Sigmoid colon (tissue), 7 donors: Measurements from ENCODE around the gene KCND3. TPM values are rescaled to one million over a fixed set of nuclear protein-coding genes. Genes with fewer than 3 reads are reported as not detected.

Source experiments
- DNase-seq: peaks from one replicate; pipeline ENCODE4 v3.0.0-alpha.2; 2019
- H3K27ac ChIP-seq, 4 donors: fragments of 200-600 bp; sonication (generic); one replicate each; pipeline ENCODE4 v1.5.1; 2016 to 2019; ENCODE audit warnings: mild to moderate bottlenecking in 1 of 4
- H3K27me3 ChIP-seq, 3 donors: fragments of 200-600 bp; sonication (generic); one replicate each; pipeline ENCODE4 v1.5.1; 2019; ENCODE audit warnings: mild to moderate bottlenecking in 1 of 3
- H3K36me3 ChIP-seq, 4 donors: fragments of 200-600 bp; sonication (generic); one replicate each; pipeline ENCODE4 v1.5.1; 2016 to 2019
- H3K4me1 ChIP-seq, 4 donors: fragments of 200-600 bp; sonication (generic); one replicate each; pipeline ENCODE4 v1.5.1; 2017 to 2019
- H3K4me3 ChIP-seq, 4 donors: fragments of 200-600 bp; sonication (generic); one replicate each; pipeline ENCODE4 v1.5.1; 2017 to 2019; ENCODE audit warnings: mild to moderate bottlenecking in 2 of 4, moderate library complexity in 1 of 4
- H3K9me3 ChIP-seq, 4 donors: fragments of 200-600 bp in 3 of 4; sonication (generic) in 3 of 4; one replicate each; pipeline versions ENCODE4 v1.5.1 to v1.6.1; 2013 to 2019
- CTCF ChIP-seq, 4 experiments: fragments of 450-650 bp in 3 of 4; fragments of 200-600 bp in 1 of 4; IDR thresholded peaks; one replicate each; pipeline ENCODE4 v1.5.1; 2016 to 2019; ENCODE audit warnings: antibody characterized with exemption in 4 of 4, mild to moderate bottlenecking in 3 of 4, moderate library complexity in 2 of 4
- EP300 ChIP-seq, 4 donors: sonication (generic); formaldehyde crosslinking; IDR thresholded peaks; one replicate each; pipeline ENCODE4 v1.6.1; 2017; ENCODE audit warnings: antibody characterized with exemption in 4 of 4
- POLR2A ChIP-seq, 2 donors: fragments of 450-650 bp; IDR thresholded peaks; one replicate each; pipeline ENCODE4 v1.6.1; 2016; ENCODE audit warnings: antibody characterized with exemption in 2 of 2, mild to moderate bottlenecking in 2 of 2, moderate library complexity in 2 of 2
- POLR2AphosphoS5 ChIP-seq, 4 donors: sonication (generic); formaldehyde crosslinking; IDR thresholded peaks; one replicate each; pipeline ENCODE4 v1.6.1; 2017; ENCODE audit warnings: antibody characterized with exemption in 4 of 4
- WGBS, 2 donors: extraction: QIAGEN DNeasy Blood & Tissue Kit; methylation state at CpG; one replicate each; pipeline ENCODE4 v1.1.7; 2013; 5-methylcytosine and 5-hydroxymethylcytosine counted together
- intact Hi-C: fragments of 100-400 bp; cut with DNase I; formaldehyde crosslinking; loops from one replicate; pipeline ENCODE4 v1.15.1; 2023
- polyA plus RNA-seq, 3 donors: library from polyadenylated mRNA; stranded (reverse); fragments of 200-250 nt; gene quantifications; one replicate each; pipeline ENCODE4 v1.2.3, GENCODE V29; 2013
- total RNA-seq, 4 donors: library from RNA; depleted of rRNA; stranded (reverse); fragments of >200 nt; gene quantifications; one replicate each; pipeline ENCODE4 v1.1.0, GENCODE V29; 2016
- donor health status: healthy with polysubstance abuse.
- donor health status: Bipolar disorder and iron deficiency.
- donor health status: healthy.

Gene KCND3
- total and polyA plus RNA-seq, 7 donors: 0.23 to 18.3 (median 5.9) TPM

- WGBS, 2 donors: 69 to 82% methylated on average over 1 of the region's 1 CpG
- no peak for TF ChIP-seq POLR2AphosphoS5 (IDR thresholded peaks at IDR 0.05)
- no peak for TF ChIP-seq POLR2A (IDR thresholded peaks at IDR 0.05)
- no peak for TF ChIP-seq EP300 (IDR thresholded peaks at IDR 0.05)
- no peak for TF ChIP-seq CTCF (IDR thresholded peaks at IDR 0.05)
Observed at GRCh38 chr1:112012823-112013222, 23.4 kb upstream of the KCND3 start.

GRCh38 chr1:112011202-112011601 lies 21.7 kb upstream of the KCND3 start:
- Histone ChIP-seq H3K36me3 (no peaks in the 10 kb centered on the region), H3K4me3 (no peak overlapping the region), H3K27ac (no peak overlapping the region), H3K27me3 (no peaks in the 10 kb centered on the region), H3K4me1 (peaks cover 0 to 28% (median 12%) of the 10 kb centered on the region in 4 donors), H3K9me3 (no peaks in the 10 kb centered on the region)
- TF ChIP-seq POLR2A (IDR thresholded peaks at IDR 0.05) (no peak), POLR2AphosphoS5 (IDR thresholded peaks at IDR 0.05) (peak in 1 of 4 donors; percentile 18)
- DNase-seq: peak; percentile 76
- intact Hi-C loops: no loop called here
- 58 to 69% methylated on average over 3 of the region's 3 CpGs for WGBS, 2 donors

More at GRCh38 chr1:112012823-112013222, 23.4 kb upstream of the KCND3 start:
- no peaks in the 10 kb centered on the region for H3K36me3 ChIP-seq
- no peak overlapping the region for H3K4me3 ChIP-seq
- H3K27me3 ChIP-seq: no peaks in the 10 kb centered on the region
- intact Hi-C loops: no loop called here
- no peaks in the 10 kb centered on the region for H3K9me3 ChIP-seq
- DNase-seq: no peak
- H3K4me1 ChIP-seq: peaks cover 0 to 12% (median 9%) of the 10 kb centered on the region in 4 donors
- no peak overlapping the region for H3K27ac ChIP-seq

GRCh38 chr1:112007169-112007568 lies 17.7 kb upstream of the KCND3 start:
- Histone ChIP-seq H3K27ac (no peak overlapping the region), H3K27me3 (no peaks in the 10 kb centered on the region), H3K4me1 (peaks cover 0 to 29% (median 13%) of the 10 kb centered on the region in 4 donors), H3K9me3 (no peaks in the 10 kb centered on the region), H3K36me3 (no peaks in the 10 kb centered on the region), H3K4me3 (no peak overlapping the region)
- intact Hi-C loops: no loop called here
- WGBS, 2 donors: 75 to 78% methylated on average over 2 of the region's 2 CpGs
- no peak for DNase-seq
- TF ChIP-seq CTCF (IDR thresholded peaks at IDR 0.05) (no peak), POLR2A (IDR thresholded peaks at IDR 0.05) (no peak), POLR2AphosphoS5 (IDR thresholded peaks at IDR 0.05) (no peak)

- peaks cover 0 to 25% (median 10%) of the 10 kb centered on the region in 4 donors for H3K4me1 ChIP-seq
- no peak overlapping the region for H3K4me3 ChIP-seq
- H3K27ac ChIP-seq: no peak overlapping the region
- no peaks in the 10 kb centered on the region for H3K27me3 ChIP-seq
- TF ChIP-seq POLR2AphosphoS5 (IDR thresholded peaks at IDR 0.05) (no peak), CTCF (IDR thresholded peaks at IDR 0.05) (no peak), POLR2A (IDR thresholded peaks at IDR 0.05) (no peak), EP300 (IDR thresholded peaks at IDR 0.05) (no peak)
- 58 to 73% methylated on average over 7 of the region's 7 CpGs for WGBS, 2 donors
- intact Hi-C loops: no loop called here
- H3K9me3 ChIP-seq: no peaks in the 10 kb centered on the region
- no peak for DNase-seq
- no peaks in the 10 kb centered on the region for H3K36me3 ChIP-seq
Observed at GRCh38 chr1:112006416-112007025, 17.1 kb upstream of the KCND3 start.

GRCh38 chr1:112004076-112004475 lies 14.6 kb upstream of the KCND3 start:
- intact Hi-C loops: no loop called here

More at GRCh38 chr1:112004076-112004475, 14.6 kb upstream of the KCND3 start:
- no peak for DNase-seq
- Histone ChIP-seq H3K4me1 (peaks cover 0 to 17% (median 4%) of the 10 kb centered on the region in 4 donors), H3K36me3 (no peaks in the 10 kb centered on the region), H3K27me3 (no peaks in the 10 kb centered on the region), H3K4me3 (no peak overlapping the region), H3K27ac (no peak overlapping the region), H3K9me3 (no peaks in the 10 kb centered on the region)
- TF ChIP-seq CTCF (IDR thresholded peaks at IDR 0.05) (no peak), EP300 (IDR thresholded peaks at IDR 0.05) (no peak), POLR2A (IDR thresholded peaks at IDR 0.05) (no peak), POLR2AphosphoS5 (IDR thresholded peaks at IDR 0.05) (no peak)
- 81 to 84% methylated on average over 2 of the region's 2 CpGs for WGBS, 2 donors
